Mesodermal cell (in vitro differentiated cells): Measurements from ENCODE around the gene TYMP.

Experiments used
- H3K27ac ChIP-seq: 2 replicates; pipeline ENCODE4 v1.7.0; 2013; ENCODE audit warnings: mild to moderate bottlenecking, low read depth, low read length, moderate library complexity; ENCODE audit not compliant: severe bottlenecking
- H3K36me3 ChIP-seq: 2 replicates; pipeline ENCODE4 v1.7.1; 2013; ENCODE audit warnings: mild to moderate bottlenecking, low read length, moderate library complexity; ENCODE audit not compliant: control insufficient read depth, insufficient read depth
- H3K4me1 ChIP-seq: one replicate; pipeline ENCODE4 v1.7.1; 2013; ENCODE audit warnings: mild to moderate bottlenecking, low read length; ENCODE audit not compliant: insufficient read depth, control insufficient read depth, poor library complexity, severe bottlenecking
- H3K4me3 ChIP-seq: 2 replicates; pipeline ENCODE4 v1.7.0; 2013; ENCODE audit warnings: low read length, control low read depth, mild to moderate bottlenecking; ENCODE audit not compliant: insufficient read depth, poor library complexity, severe bottlenecking; ENCODE audit errors: extremely low read depth
- H3K9me3 ChIP-seq: 2 replicates; pipeline ENCODE4 v1.7.1; 2013; ENCODE audit warnings: mild to moderate bottlenecking, low read length, moderate library complexity; ENCODE audit not compliant: control insufficient read depth
- WGBS, 2 experiments: methylation state at CpG; one replicate each; pipeline ENCODE4 v1.1.5; 2013; ENCODE audit warnings: missing lambda C conversion rate in 2 of 2; ENCODE audit not compliant: insufficient coverage in 2 of 2; 5-methylcytosine and 5-hydroxymethylcytosine counted together

The TYMP gene

DNA sequence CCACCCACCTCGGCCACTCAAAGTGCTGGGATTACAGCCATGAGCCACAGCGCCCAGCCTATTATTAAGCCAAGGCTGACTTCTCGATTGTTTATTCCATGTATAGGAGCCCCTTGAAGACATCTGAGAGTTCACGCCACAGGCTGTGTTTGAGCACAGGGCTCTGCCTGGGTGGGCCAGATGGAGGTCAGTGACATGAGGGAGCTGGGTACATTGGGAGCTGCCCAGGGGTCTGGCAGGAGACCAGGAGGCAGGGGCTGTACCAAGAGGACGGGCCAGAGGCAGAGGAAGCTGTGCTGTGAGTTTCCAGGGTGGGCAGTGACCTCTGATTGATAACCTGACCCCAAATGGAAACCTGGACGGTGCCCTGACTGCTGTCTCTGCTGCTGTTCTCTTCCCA, 27.7 kb downstream of the TYMP start:
- H3K36me3 ChIP-seq: peaks cover 20% of the 10 kb centered on the region
- H3K4me3 ChIP-seq: no peak overlapping the region
- H3K4me1 ChIP-seq: peaks cover 7% of the 10 kb centered on the region
- no peak overlapping the region for H3K27ac ChIP-seq
- H3K9me3 ChIP-seq: no peaks in the 10 kb centered on the region
- WGBS, 2 experiments: 94 to 98% methylated on average over 6 of the region's 6 CpGs

GRCh38 chr22:50500452-50500851, 29.4 kb downstream of the TYMP start:
- H3K36me3 ChIP-seq: peaks cover 12% of the 10 kb centered on the region
- H3K27ac ChIP-seq: no peak overlapping the region
- H3K4me3 ChIP-seq: no peak overlapping the region
- H3K9me3 ChIP-seq: no peaks in the 10 kb centered on the region
- H3K4me1 ChIP-seq: no peaks in the 10 kb centered on the region
- 91 to 98% methylated on average over 11 to 12 of the region's 12 CpGs for WGBS, 2 experiments

DNA sequence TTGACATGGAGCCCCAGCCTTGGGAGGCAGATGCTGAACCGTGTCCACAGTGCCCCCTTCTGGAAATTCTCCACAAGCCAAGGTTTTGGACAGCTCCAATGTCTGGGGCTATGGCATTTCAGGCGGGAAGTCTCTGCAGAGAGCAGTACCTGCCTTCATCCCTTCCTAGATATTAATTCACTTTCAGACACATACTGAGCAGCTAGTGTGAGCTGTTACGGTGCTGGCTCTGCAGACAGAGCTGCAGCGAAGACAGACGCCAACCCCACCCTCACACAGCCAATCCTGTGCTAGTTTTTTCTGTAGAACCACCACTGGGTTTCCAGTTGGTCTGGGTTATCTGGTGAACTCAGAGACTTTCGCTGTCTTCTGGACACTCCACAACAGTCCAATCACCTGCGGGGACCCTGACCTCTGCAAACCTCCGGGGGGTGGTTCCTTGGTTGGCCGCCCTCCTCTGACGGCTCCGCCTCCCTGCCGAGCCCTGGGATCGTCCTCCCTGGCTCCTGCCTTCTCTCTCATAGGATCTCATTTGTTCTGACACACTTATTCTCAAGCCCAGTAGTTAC, 31.4 kb downstream of the TYMP start:
- H3K4me3 ChIP-seq: peak overlapping the region; percentile 1
- H3K27ac ChIP-seq: no peak overlapping the region
- no peaks in the 10 kb centered on the region for H3K36me3 ChIP-seq
- 30% methylated on average over 5 to 13 of the region's 13 CpGs for WGBS, 2 experiments
- no peaks in the 10 kb centered on the region for H3K4me1 ChIP-seq
- H3K9me3 ChIP-seq: no peaks in the 10 kb centered on the region

DNA sequence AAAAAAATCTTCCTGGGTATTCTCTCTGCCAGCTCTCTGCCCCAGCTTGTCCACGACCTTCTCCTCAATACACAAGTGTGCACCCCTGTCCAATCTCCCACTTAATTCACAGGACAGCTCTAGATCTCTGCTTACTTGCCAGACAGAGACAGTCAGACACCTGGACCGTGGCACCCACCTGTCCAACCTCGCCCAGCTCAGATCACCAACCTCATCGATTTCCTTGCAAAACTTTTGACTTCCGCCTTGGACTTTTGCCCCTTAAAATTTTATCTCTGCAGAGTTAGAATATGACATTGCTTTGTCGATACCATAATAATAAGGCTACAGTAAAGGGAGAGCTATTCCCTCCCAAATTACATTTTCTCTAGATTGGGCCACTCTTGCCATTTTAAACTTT, 32.7 kb downstream of the TYMP start:
- no peaks in the 10 kb centered on the region for H3K4me1 ChIP-seq
- H3K27ac ChIP-seq: no peak overlapping the region
- no peak overlapping the region for H3K4me3 ChIP-seq
- H3K36me3 ChIP-seq: no peaks in the 10 kb centered on the region
- 75 to 87% methylated on average over 3 to 4 of the region's 6 CpGs for WGBS, 2 experiments
- H3K9me3 ChIP-seq: no peaks in the 10 kb centered on the region

GRCh38 chr22:50490531-50491308, 39.1 kb downstream of the TYMP start:
- Histone ChIP-seq H3K36me3 (no peaks in the 10 kb centered on the region), H3K27ac (no peak overlapping the region), H3K4me3 (no peak overlapping the region), H3K9me3 (no peaks in the 10 kb centered on the region), H3K4me1 (peaks cover 9% of the 10 kb centered on the region)
- WGBS, 2 experiments: 88 to 89% methylated on average over 22 to 24 of the region's 27 CpGs

GRCh38 chr22:50489363-50490243, 40.2 kb downstream of the TYMP start:
- WGBS, 2 experiments: 95% methylated on average over 26 to 29 of the region's 31 CpGs
- H3K9me3 ChIP-seq: no peaks in the 10 kb centered on the region
- H3K4me1 ChIP-seq: peaks cover 9% of the 10 kb centered on the region
- H3K36me3 ChIP-seq: no peaks in the 10 kb centered on the region
- H3K27ac ChIP-seq: no peak overlapping the region
- no peak overlapping the region for H3K4me3 ChIP-seq

GRCh38 chr22:50488886-50489285, 40.9 kb downstream of the TYMP start:
- Histone ChIP-seq H3K4me1 (peaks cover 9% of the 10 kb centered on the region), H3K27ac (no peak overlapping the region), H3K9me3 (no peaks in the 10 kb centered on the region), H3K36me3 (no peaks in the 10 kb centered on the region), H3K4me3 (no peak overlapping the region)
- WGBS, 2 experiments: 83 to 88% methylated on average over 14 to 16 of the region's 19 CpGs

DNA sequence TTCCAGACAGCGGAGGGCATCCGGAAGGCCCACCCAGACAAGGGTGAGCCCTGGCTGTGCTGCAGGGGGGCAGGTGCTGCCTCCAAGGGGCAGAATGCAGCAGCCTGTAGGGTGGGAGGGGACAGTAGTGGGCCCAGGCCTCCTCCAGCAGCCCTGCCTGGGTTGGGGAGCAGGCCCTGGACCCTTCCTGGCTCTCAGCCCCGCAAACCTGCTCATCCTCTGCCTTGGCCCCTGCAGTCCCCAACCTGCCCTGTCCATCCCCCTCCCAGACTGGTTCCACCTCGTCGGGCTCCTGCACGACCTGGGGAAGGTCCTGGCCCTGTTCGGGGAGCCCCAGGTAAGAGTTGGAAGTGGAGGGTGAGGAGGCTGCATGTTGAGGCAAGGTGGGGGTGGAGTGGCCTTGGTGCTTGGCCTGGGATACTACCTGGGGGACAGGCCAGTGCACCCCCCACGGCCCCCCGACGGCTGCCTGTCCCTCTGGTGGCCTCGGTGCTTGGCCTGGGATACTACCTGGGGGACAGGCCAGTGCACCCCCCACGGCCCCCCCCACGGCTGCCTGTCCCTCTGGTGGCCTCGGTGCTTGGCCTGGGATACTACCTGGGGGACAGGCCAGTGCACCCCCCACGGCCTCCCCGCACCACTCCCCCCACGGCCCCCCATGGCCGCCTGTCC, 41.7 kb downstream of the TYMP start:
- 84 to 96% methylated on average over 8 to 13 of the region's 18 CpGs for WGBS, 2 experiments
- Histone ChIP-seq H3K27ac (no peak overlapping the region), H3K4me1 (peaks cover 9% of the 10 kb centered on the region), H3K4me3 (no peak overlapping the region), H3K9me3 (no peaks in the 10 kb centered on the region), H3K36me3 (no peaks in the 10 kb centered on the region)

DNA sequence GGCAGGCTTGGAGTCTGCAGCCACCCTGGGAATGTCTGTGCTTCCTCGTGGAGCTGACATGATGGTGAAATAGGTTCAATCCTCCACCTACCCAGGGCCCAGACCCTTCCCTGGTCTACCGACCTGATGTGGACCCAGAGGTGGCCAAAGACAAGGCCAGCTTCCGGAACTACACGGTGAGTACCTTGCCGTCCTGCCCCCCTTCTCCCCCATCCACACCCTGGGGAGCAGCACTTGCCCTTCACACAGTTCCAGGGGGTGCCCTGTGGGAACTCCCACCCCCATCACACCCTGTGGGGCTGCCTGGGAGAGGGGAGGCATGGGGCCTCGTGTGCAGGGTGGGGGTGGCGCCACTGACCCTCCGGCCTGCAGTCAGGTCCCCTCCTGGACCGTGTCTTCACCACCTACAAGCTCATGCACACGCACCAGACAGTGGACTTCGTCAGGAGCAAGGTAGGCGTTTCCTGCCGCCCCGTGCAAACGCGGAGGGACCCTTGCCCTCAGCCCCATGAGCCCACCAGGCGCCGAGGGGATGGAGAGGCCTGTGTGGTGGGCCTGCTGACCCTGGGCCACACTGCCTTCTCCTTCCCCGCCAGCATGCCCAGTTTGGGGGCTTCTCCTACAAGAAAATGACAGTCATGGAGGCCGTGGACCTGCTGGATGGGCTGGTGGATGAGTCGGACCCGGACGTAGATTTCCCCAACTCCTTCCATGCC, 42.4 kb downstream of the TYMP start:
- Histone ChIP-seq H3K4me3 (no peak overlapping the region), H3K36me3 (no peaks in the 10 kb centered on the region), H3K4me1 (peaks cover 9% of the 10 kb centered on the region), H3K9me3 (no peaks in the 10 kb centered on the region), H3K27ac (no peak overlapping the region)
- WGBS, 2 experiments: 93 to 96% methylated on average over 13 to 16 of the region's 23 CpGs
